ENCODE data around the gene RGS19. TPM values are rescaled to one million over a fixed set of nuclear protein-coding genes. Genes with fewer than 3 reads are reported as not detected.

RGS19 gene
- total RNA-seq, 2 donors from 2014 or later: 18.0 to 19.1 TPM

DNA sequence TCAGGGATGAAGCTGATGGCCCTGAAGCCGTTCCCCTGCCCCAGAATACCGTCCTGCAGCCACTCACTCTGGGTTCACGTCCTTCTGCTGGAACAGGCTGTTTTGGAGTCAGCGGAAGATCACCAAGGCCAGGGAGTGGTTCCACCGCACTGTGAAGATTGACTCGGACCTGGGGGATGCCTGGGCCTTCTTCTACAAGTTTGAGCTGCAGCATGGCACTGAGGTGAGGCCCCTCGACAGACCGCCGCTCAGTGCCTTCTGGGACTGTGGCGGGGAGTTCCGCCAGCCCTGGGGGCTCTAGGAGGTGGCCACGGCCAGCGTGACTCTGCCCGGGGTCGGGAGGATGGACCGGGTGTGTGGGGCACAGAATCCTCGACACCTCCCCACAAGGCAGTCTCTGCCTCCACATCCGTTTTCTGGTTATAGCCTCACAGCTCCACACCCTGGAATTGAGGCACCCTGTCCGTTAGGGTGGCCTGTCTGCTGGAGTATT, 47.5 kb downstream of the RGS19 start:
- no peak for DNase-seq (ENCODE audit: low spot score)
- intact Hi-C loops (cut with DNase I): loop anchor here in 1 of 2 donors (1.0 to 10.0 kb wide), 2 partner anchors 25 to 83 kb away; no protein-coding TSS in a partner anchor

DNA sequence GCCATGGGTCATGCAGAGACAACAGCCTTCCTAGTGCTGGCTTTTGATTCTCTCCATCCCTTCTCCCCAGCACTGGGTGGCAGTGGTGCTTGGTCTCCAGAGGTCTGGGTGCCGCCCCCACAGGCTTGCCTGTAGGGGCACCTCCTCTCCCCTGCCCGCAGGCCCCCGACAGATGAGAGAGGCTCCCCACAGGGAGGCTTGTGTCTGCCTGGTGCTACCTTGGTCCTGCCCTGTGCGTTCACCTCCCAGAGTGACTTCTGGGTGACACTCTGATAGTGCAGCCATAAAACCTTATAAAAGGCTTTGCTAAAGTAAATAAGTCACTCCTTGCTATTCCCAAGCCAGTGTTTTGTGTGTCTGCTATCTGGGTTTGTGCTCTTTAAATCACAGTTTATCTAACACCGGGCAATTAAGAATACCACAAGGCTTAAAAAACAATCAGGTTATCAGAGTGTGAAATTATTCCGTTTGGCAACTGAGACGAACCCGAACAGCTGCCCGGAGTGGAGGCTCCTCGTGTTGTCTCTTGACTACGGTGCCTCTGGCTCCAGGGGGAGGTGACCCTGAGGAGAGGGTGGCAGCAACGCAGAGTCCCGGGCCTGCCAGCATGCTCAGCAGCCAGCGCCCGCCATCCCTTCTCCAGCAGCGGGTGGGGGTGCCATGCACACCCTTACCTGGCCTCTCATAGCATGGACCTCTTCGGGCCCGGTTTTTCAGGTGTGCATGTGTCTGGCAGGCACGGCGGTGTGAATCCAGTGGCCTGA, 48.8 kb downstream of the RGS19 start:
- DNase-seq (ENCODE audit: low spot score): peak; percentile 73
- intact Hi-C loops (cut with DNase I): loop anchor here in 1 of 2 donors (10.0 kb wide), 1 partner anchor 84 kb away; no protein-coding TSS in a partner anchor

DNA sequence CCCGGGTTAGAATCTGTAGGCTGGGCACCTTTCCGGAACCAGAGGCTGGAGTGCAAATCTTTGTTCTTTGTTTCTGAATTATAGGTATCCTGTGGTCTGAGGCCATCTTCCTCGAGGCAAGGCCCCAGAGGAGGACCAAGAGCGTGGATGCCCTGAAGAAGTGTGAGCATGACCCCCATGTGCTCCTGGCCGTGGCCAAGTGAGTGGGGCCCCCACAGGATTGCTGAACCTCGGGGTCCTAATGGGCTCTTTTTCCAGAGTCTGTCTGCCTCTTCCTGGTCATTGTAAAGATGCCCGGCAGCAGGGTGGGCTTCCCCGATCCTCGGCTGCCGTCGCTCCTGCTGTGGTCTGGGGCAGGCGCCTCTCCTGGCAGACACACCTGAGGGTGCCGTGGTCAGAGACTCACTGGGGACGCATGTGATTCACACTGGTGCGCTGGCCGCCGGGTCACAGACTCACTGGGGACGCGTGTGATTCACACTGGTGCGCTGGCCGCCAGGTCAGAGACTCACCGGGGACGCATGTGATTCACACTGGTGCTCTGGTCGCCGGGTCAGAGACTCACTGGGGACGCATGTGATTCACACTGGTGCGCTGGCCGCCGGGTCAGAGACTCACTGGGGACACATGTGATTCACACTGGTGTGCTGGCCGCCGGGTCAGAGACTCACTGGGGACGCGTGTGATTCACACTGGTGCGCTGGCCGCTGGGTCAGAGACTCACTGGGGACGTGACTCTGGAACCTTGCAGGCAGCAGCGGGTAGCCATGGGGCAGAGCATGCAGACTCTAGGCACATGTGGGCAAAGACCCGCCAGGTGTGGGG, 49.8 kb downstream of the RGS19 start:
- DNase-seq (ENCODE audit: low spot score): no peak
- intact Hi-C loops (cut with DNase I): loop anchor here in 1 of 2 donors (5.0 to 10.0 kb wide), 2 partner anchors 85 to 632 kb away; no protein-coding TSS in a partner anchor

DNA sequence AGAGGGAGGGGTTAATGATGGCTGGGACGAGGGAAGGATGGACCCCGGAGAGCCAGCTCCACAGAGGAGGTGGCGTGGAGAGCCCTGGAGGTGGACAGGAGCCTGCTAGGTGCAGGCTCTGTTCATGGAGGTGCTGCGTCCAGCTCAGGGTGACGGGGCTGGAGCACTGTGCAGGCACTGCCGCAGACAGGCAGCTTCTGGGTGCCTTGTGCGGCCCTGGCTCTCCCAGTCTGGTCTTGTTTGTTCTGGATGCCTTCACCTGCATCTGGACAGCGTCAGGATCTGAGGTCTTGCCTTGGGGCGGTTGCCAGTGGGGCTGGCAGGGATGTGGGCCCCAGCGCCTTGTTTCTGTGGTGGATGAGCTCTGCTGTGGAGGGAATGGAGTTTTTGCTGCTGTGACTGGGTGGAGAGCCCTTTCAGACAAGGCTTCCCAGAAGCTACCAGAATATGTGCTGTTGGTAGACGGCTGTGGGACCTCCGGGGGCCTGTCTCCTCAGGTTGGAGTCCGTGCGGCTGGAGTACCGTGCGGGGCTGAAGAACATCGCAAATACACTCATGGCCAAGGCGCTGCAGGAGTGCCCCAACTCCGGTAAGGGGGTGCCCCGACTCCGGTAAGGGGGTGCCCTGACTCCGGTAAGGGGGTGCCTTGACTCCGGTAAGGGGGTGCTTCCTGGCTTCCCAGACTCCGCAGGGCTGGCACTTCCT, 51.2 kb downstream of the RGS19 start:
- intact Hi-C loops (cut with DNase I): loop anchor here in 1 of 2 donors (5.0 kb wide), 1 partner anchor 631 kb away; no protein-coding TSS in a partner anchor
- no peak for DNase-seq (ENCODE audit: low spot score)

DNA sequence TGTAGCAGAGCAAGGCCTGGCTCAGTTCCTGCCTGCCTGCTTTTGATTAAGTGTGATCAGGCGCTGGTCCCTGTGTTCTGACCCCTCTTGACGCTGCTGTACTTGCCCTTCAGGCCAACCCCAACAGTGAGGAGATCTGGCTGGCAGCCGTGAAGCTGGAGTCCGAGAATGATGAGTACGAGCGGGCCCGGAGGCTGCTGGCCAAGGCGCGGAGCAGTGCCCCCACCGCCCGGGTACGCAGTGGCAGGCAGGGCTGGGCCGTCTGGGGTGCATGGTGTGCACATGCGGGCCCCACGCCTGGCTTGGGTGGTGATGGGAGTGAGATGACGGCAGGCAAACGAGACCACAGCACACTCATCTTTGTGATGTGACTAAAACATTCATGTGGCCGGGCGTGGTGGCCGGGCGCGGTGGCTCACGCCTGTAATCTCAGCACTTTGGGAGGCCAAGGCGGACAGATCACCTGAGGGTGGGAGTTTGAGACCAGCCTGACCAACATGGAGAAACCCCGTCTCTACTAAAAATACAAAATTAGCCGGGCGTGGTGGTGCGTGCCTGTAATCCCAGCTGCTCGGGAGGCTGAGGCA, 53.4 kb downstream of the RGS19 start:
- DNase-seq (ENCODE audit: low spot score): no peak
- intact Hi-C loops (cut with DNase I): loop anchor here in 1 of 2 donors (5.0 kb wide), 1 partner anchor 629 kb away; no protein-coding TSS in a partner anchor

DNA sequence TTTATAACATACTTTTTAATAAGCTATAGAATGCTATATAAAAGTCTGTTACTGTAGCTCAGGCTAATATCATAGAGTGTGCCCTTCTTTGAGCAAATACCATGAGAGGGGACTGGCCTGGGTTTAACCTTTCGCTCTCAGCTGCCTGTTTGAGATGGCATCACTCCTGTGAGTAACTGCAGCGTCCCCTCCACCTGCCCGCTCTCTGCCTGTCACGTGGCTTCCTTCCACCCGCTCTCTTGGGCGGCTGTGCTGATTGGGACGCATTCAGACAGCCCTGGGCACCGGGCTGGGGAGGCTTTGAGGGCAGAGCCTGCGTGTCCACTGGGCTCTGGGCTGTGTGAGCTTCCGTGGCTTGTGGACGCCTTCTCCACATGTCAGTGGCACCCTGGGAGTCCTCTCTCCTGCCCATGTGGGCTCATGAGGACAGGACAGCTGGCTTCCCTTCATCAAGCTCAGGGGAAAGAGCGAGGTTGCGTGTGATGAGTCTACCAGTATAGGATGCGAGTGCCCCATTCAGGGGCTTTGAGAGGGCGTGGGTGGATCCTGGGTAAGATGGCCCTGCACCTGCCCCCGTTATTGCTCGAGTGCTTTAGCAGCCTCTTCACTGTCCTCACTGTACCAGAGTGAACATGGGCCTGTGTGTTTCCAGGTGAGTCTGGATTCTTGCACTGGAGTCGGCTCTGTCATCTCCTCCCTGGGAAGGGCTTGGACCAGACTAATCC, 54.1 kb downstream of the RGS19 start:
- DNase-seq (ENCODE audit: low spot score): no peak
- intact Hi-C loops (cut with DNase I): loop anchor here in 1 of 2 donors (5.0 kb wide), 1 partner anchor 628 kb away; no protein-coding TSS in a partner anchor

DNA sequence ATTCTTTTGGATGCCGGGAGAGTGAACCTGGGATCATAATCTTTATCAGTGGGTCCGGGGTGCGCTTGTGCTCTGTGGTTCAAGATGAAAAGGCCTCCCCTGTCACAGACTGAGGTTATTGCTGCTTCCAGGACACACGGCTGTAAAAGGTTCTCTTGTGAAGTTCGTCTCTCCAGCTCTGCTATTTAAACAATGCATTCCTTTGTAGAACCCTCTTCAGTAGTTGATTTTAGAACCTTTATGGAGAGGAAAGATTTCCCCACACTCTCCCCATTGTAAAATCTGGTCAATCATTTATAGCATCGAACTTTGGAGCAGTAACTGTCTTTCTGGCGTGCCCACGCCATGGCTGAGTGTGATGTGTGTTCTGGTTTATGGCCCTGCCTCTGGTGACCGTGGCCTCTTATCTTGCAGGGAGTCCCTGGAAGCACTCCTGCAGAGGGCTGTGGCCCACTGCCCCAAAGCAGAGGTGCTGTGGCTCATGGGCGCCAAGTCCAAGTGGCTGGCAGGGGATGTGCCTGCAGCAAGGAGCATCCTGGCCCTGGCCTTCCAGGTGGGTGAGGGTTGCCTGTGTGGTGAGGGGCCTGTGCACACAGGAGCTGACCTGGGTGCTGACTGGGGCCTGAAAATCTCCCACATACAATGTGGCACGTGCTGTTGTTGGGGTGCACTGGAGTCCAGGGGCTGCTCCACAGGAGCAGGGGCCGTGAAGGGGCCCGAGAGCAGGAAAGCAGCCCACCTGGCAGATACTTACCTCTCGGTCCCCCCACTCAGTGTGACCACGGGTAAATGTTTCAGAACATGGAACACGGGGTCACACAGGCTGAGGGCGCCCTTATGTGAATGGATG, 55.0 kb downstream of the RGS19 start:
- intact Hi-C loops (cut with DNase I): no loop called here
- no peak for DNase-seq (ENCODE audit: low spot score)

DNA sequence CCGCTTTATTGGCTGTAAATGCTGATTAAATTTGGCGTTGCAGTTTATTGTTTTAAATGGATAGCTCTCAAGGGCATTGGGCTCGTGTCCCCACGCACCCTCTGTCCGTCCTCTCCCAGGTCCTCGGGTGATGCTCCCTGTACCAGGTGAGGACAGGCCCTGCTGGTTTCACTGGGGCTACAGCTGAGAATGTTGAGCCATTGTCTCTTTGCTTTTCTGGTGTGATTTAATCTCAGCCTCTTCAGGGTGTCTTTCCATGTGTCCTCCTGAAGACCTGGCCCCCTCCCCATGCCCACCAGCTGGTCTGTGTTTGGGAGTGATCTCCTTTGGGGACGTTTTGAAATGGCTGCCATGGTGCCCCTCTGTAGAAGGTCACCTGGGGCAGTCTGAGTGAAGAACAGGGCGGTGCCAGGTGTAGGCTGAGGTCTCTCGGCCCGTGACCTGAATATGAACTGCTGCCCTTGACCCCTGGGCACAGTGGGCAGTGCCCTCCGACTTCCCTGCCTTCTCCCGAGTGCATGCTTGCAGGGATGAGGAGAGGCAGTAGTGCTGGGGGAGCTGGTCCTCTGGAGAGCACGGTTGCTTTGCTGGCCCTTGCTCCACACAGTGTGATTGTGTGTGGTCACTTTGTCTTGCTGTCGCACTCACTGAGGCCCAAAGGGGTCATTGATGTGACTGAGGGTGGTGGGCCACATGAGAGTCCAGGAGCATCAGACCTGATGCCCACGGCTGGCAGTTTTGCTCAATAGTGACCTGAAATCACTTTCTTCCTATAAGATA, 55.8 kb downstream of the RGS19 start:
- intact Hi-C loops (cut with DNase I): no loop called here
- no peak for DNase-seq (ENCODE audit: low spot score)

Small RNA genes within 50 kb of the gene (microRNA-seq; reads per million reads assigned to microRNA genes)
- gene MIR6813 (ENCODE audit: borderline microRNAs expressed in 2 of 2): 0 to 0.97 reads per million in 2 donors

Other genes with a start within 250 kb of the RGS19 start
- gene ZBTB46, start 248.3 kb downstream of the RGS19 start, total RNA-seq: 10 to 100 TPM in 1 of 2 donors, 1 to 10 TPM in 1; 6.8 to 11.9 TPM
- not detected for gene ABHD16B, start 218.0 kb downstream of the RGS19 start, total RNA-seq
- gene TPD52L2, start 214.2 kb downstream of the RGS19 start, total RNA-seq: 100 to 1,000 TPM; 113 to 132 TPM
- gene DNAJC5, start 184.4 kb downstream of the RGS19 start, total RNA-seq: 10 to 100 TPM; 31.1 to 31.7 TPM
- 10 to 100 TPM; 20.8 to 22.0 TPM for gene UCKL1, start 123.1 kb downstream of the RGS19 start, total RNA-seq
- 10 to 100 TPM in 1 of 2 donors, 1 to 10 TPM in 1; 9.4 to 11.2 TPM for gene ZNF512B, start 109.6 kb downstream of the RGS19 start, total RNA-seq
- 1 to 10 TPM; 1.1 to 1.5 TPM for gene SAMD10, start 99.9 kb downstream of the RGS19 start, total RNA-seq
- gene PRPF6, start 98.4 kb downstream of the RGS19 start, total RNA-seq: 10 to 100 TPM; 44.3 to 44.8 TPM
- gene C20orf204, start 43.3 kb downstream of the RGS19 start, total RNA-seq: under 1 TPM; 0.76 to 0.83 TPM
- gene SOX18, start 29.9 kb downstream of the RGS19 start, total RNA-seq: 10 to 100 TPM; 40.8 to 47.6 TPM
- gene TCEA2, start 16.3 kb downstream of the RGS19 start, total RNA-seq: 10 to 100 TPM; 39.5 to 41.3 TPM
- gene OPRL1, start 564 bp upstream of the RGS19 start, total RNA-seq: 1 to 10 TPM in 1 of 2 donors, under 1 TPM in 1; 0.76 to 1.4 TPM
- gene LKAAEAR1, start 4.9 kb upstream of the RGS19 start, total RNA-seq: not detected
- gene NPBWR2, start 28.0 kb upstream of the RGS19 start, total RNA-seq: not detected
- gene MYT1, start 84.9 kb upstream of the RGS19 start, total RNA-seq: not detected
- gene PCMTD2, start 176.2 kb upstream of the RGS19 start, total RNA-seq: 10 to 100 TPM; 25.1 to 27.0 TPM